Mesendoderm (in vitro differentiated cells): ENCODE results near the gene CCL5.
A peak's percentile ranks its signal among the peaks of the same experiment; 100 is the strongest.

Source experiments
- DNase-seq: peaks from one replicate; pipeline ENCODE4 v3.0.0; 2013
- H2AK5ac ChIP-seq: 2 replicates; pipeline ENCODE4 v1.6.1; 2013; ENCODE audit warnings: low read length, inconsistent platforms
- H2BK120ac ChIP-seq: 2 replicates; pipeline ENCODE4 v1.6.1; 2013; ENCODE audit warnings: low read depth, mild to moderate bottlenecking, low read length, moderate library complexity, mixed read lengths
- H2BK15ac ChIP-seq: replicated peaks from 2 replicates; pipeline ENCODE4 v1.6.1; 2013; ENCODE audit warnings: low read depth, mild to moderate bottlenecking, moderate library complexity
- H2BK5ac ChIP-seq: 2 replicates; pipeline ENCODE4 v1.6.1; 2013; ENCODE audit warnings: low read length, inconsistent platforms
- H3K18ac ChIP-seq: 2 replicates; pipeline ENCODE4 v1.6.1; 2013; ENCODE audit warnings: mild to moderate bottlenecking, low read length, mixed read lengths
- H3K23ac ChIP-seq: one replicate; pipeline ENCODE4 v1.6.1; 2013; ENCODE audit warnings: low read length
- H3K27ac ChIP-seq: 2 replicates; pipeline ENCODE4 v1.5.1; 2013; ENCODE audit warnings: low read depth, mild to moderate bottlenecking, inconsistent platforms, low read length, moderate library complexity
- H3K27me3 ChIP-seq: 2 replicates; pipeline ENCODE4 v1.6.1; 2013; ENCODE audit warnings: low read length, control low read depth, mild to moderate bottlenecking, inconsistent platforms; ENCODE audit not compliant: insufficient read depth, poor library complexity
- H3K36me3 ChIP-seq: 2 replicates; pipeline ENCODE4 v1.6.1; 2013; ENCODE audit warnings: low read length, inconsistent platforms; ENCODE audit not compliant: control insufficient read depth, insufficient read depth
- H3K4ac ChIP-seq: one replicate; pipeline ENCODE4 v1.6.1; 2013; ENCODE audit warnings: low read depth, mild to moderate bottlenecking, low read length, moderate library complexity
- H3K4me1 ChIP-seq: 2 replicates; pipeline ENCODE4 v1.6.1; 2013; ENCODE audit warnings: low read depth, low read length, inconsistent platforms; ENCODE audit not compliant: control insufficient read depth
- H3K4me2 ChIP-seq: 2 replicates; pipeline ENCODE4 v1.6.1; 2013; ENCODE audit warnings: low read length
- H3K4me3 ChIP-seq: 2 replicates; pipeline ENCODE4 v1.5.1; 2013; ENCODE audit warnings: mild to moderate bottlenecking, low read length
- H3K56ac ChIP-seq: one replicate; pipeline ENCODE4 v1.6.1; 2013; ENCODE audit warnings: low read length
- H3K79me1 ChIP-seq: 2 replicates; pipeline ENCODE4 v1.6.1; 2013; ENCODE audit warnings: low read length, inconsistent platforms
- H3K79me2 ChIP-seq: 2 replicates; pipeline ENCODE4 v1.6.1; 2013; ENCODE audit warnings: mild to moderate bottlenecking, low read length; ENCODE audit not compliant: control insufficient read depth, insufficient read depth
- H3K9ac ChIP-seq: 2 replicates; pipeline ENCODE4 v1.6.1; 2013; ENCODE audit warnings: low read length, inconsistent platforms
- H4K5ac ChIP-seq: one replicate; pipeline ENCODE4 v1.6.1; 2013; ENCODE audit warnings: low read length
- H4K8ac ChIP-seq: one replicate; pipeline ENCODE4 v1.6.1; 2013; ENCODE audit warnings: low read depth, mild to moderate bottlenecking, control low read depth, low read length, moderate library complexity
- WGBS: extraction: QIAGEN DNeasy Blood & Tissue Kit; methylation state at CpG from one replicate; pipeline ENCODE4 v1.1.7; 2013; ENCODE audit warnings: low lambda C conversion rate, missing lambda C conversion rate; ENCODE audit not compliant: insufficient coverage; ENCODE audit errors: extremely low coverage; 5-methylcytosine and 5-hydroxymethylcytosine counted together

CCL5 gene

GRCh38 chr17:35870906-35871819 is 9.0 kb downstream of the CCL5 start:
- DNase-seq, result peak; percentile 70
- Histone ChIP-seq H3K9ac (no peak overlapping the region), H3K79me1 (no peaks in the 10 kb centered on the region), H3K4me1 (no peaks in the 10 kb centered on the region), H3K4me3 (no peak overlapping the region), H3K4ac (no peak overlapping the region), H3K27me3 (no peaks in the 10 kb centered on the region), H2AK5ac (no peak overlapping the region), H3K18ac (no peak overlapping the region), H3K4me2 (no peak overlapping the region), H4K5ac (no peak overlapping the region), H4K8ac (no peak overlapping the region), H3K79me2 (no peaks in the 10 kb centered on the region), H3K36me3 (no peaks in the 10 kb centered on the region), H3K27ac (no peak overlapping the region), H3K23ac (no peak overlapping the region), H3K56ac (no peak overlapping the region), H2BK15ac (no peak overlapping the region), H2BK120ac (no peak overlapping the region), H2BK5ac (no peak overlapping the region)
- no CpG with 5 or more reads among the region's 8 CpGs for WGBS

GRCh38 chr17:35868737-35869136 is 11.4 kb downstream of the CCL5 start, which contains the start of gene HEATR9:
Gene HEATR9 (minus strand): TSS chr17:35868891. CDS start chr17:35868742, 149 bp downstream.
- no peaks in the 10 kb centered on the region for H3K27me3 ChIP-seq
- no peaks in the 10 kb centered on the region for H3K4me1 ChIP-seq
- H3K18ac ChIP-seq, result no peak within 1 kb of the TSS
- H2BK15ac ChIP-seq, result no peak within 1 kb of the TSS
- H3K4ac ChIP-seq, result no peak within 1 kb of the TSS
- no peaks in the 10 kb centered on the region for H3K79me1 ChIP-seq
- H4K5ac ChIP-seq, result no peak within 1 kb of the TSS
- no peak within 1 kb of the TSS for H2AK5ac ChIP-seq
- H4K8ac ChIP-seq, result no peak within 1 kb of the TSS
- H2BK120ac ChIP-seq, result no peak within 1 kb of the TSS
- DNase-seq, result no peak
- H3K4me3 ChIP-seq, result no peak within 1 kb of the TSS
- H3K27ac ChIP-seq, result no peak within 1 kb of the TSS
- H3K4me2 ChIP-seq, result no peak within 1 kb of the TSS
- H3K56ac ChIP-seq, result no peak within 1 kb of the TSS
- WGBS, result no CpG with 5 or more reads among the region's 3 CpGs
- no peak within 1 kb of the TSS for H3K23ac ChIP-seq
- H3K9ac ChIP-seq, result no peak within 1 kb of the TSS
- H3K79me2 ChIP-seq, result no peaks in the 10 kb centered on the region
- no peaks in the 10 kb centered on the region for H3K36me3 ChIP-seq
- no peak within 1 kb of the TSS for H2BK5ac ChIP-seq

- Histone ChIP-seq H2BK15ac (no peak overlapping the region), H3K18ac (no peak overlapping the region), H3K27me3 (no peaks in the 10 kb centered on the region), H2BK5ac (no peak overlapping the region), H2AK5ac (no peak overlapping the region), H4K8ac (no peak overlapping the region), H3K27ac (no peak overlapping the region), H3K4ac (no peak overlapping the region), H4K5ac (no peak overlapping the region), H3K56ac (no peak overlapping the region), H3K79me2 (no peaks in the 10 kb centered on the region), H2BK120ac (no peak overlapping the region), H3K23ac (no peak overlapping the region), H3K4me1 (no peaks in the 10 kb centered on the region), H3K36me3 (no peaks in the 10 kb centered on the region), H3K4me3 (no peak overlapping the region), H3K4me2 (no peak overlapping the region), H3K9ac (no peak overlapping the region), H3K79me1 (no peaks in the 10 kb centered on the region)
- no peak for DNase-seq
- no CpG with 5 or more reads among the region's 3 CpGs for WGBS
Measured at GRCh38 chr17:35867574-35867973, 12.6 kb downstream of the CCL5 start.

GRCh38 chr17:35866341-35866950 is 13.7 kb downstream of the CCL5 start:
- no peak overlapping the region for H3K23ac ChIP-seq
- no CpG with 5 or more reads among the region's 1 CpG for WGBS

GRCh38 chr17:35865412-35866340 is 14.5 kb downstream of the CCL5 start:
- no peak overlapping the region for H3K56ac ChIP-seq
- WGBS, result no CpG with 5 or more reads among the region's 3 CpGs
- no peak overlapping the region for H3K9ac ChIP-seq
- H4K8ac ChIP-seq, result no peak overlapping the region
- DNase-seq, result no peak
- no peaks in the 10 kb centered on the region for H3K4me1 ChIP-seq
- H3K79me1 ChIP-seq, result no peaks in the 10 kb centered on the region
- H3K23ac ChIP-seq, result no peak overlapping the region
- no peak overlapping the region for H3K27ac ChIP-seq
- no peak overlapping the region for H3K4me3 ChIP-seq
- no peak overlapping the region for H2BK5ac ChIP-seq
- no peaks in the 10 kb centered on the region for H3K27me3 ChIP-seq
- H3K4ac ChIP-seq, result no peak overlapping the region
- H2BK15ac ChIP-seq, result no peak overlapping the region
- no peaks in the 10 kb centered on the region for H3K36me3 ChIP-seq
- H3K4me2 ChIP-seq, result no peak overlapping the region
- no peak overlapping the region for H3K18ac ChIP-seq
- no peaks in the 10 kb centered on the region for H3K79me2 ChIP-seq
- H4K5ac ChIP-seq, result no peak overlapping the region
- H2AK5ac ChIP-seq, result no peak overlapping the region
- H2BK120ac ChIP-seq, result no peak overlapping the region

More at GRCh38 chr17:35866341-35866950, 13.7 kb downstream of the CCL5 start:
- DNase-seq, result no peak
- H3K4me2 ChIP-seq, result no peak overlapping the region
- no peaks in the 10 kb centered on the region for H3K27me3 ChIP-seq
- no peaks in the 10 kb centered on the region for H3K79me2 ChIP-seq
- no peak overlapping the region for H4K5ac ChIP-seq
- H3K4ac ChIP-seq, result no peak overlapping the region
- H2BK120ac ChIP-seq, result no peak overlapping the region
- H3K4me3 ChIP-seq, result no peak overlapping the region
- H3K18ac ChIP-seq, result no peak overlapping the region
- no peak overlapping the region for H4K8ac ChIP-seq
- H3K56ac ChIP-seq, result no peak overlapping the region
- H3K79me1 ChIP-seq, result no peaks in the 10 kb centered on the region
- H3K4me1 ChIP-seq, result no peaks in the 10 kb centered on the region
- no peaks in the 10 kb centered on the region for H3K36me3 ChIP-seq
- no peak overlapping the region for H2BK15ac ChIP-seq
- no peak overlapping the region for H3K27ac ChIP-seq
- no peak overlapping the region for H2BK5ac ChIP-seq
- H3K9ac ChIP-seq, result no peak overlapping the region
- no peak overlapping the region for H2AK5ac ChIP-seq
